NCI-H774 (cell line): ENCODE data around the gene FERMT2.

ENCODE experiments used
- DNase-seq: peaks from one replicate; lab custom pipeline; 2025; lab: John Stamatoyannopoulos, UW

The FERMT2 gene

DNA sequence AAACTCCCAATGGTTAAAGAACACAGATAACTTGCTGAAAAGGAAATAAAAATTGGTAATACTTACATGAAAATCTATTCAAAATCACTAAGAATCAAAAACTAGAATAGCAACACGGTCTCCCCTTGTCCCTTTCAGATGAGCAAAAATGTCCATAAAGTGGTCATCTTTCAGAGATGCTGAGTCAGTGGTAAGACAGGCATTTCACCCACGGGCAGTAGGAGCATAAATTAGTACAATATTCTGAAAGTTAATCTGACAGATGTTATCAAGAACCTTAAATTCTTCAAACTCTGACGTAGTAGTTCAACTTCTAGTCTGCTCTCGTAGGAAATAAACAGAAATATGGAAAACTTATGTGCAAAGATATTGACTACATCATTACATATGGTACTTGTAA lies 126.4 kb downstream of the FERMT2 start:
- DNase-seq = no peak

GRCh38 chr14:52821805-52822250 lies 129.0 kb downstream of the FERMT2 start:
- DNase-seq = no peak

DNA sequence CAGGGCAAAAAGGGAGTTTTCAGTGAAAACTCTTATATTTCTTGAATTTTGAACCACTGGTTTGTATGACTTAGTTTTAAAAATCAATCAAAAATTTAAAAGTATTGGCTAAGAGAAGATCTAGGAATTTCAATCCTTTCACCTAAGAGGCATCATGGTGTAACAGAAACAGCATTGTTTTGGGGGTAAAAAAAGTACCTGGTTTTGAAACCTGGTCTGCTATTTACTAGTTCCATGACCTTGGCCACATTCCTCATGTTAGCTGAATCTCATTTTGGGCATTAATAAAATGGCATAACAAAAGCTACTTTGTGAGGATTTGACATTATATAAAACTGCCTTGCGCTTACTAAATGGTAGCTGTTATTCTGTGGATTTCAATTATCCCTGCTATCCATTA lies 142.7 kb downstream of the FERMT2 start:
- no peak for DNase-seq
